GM19395 (cell line): ENCODE measurements around the gene IER5L.

Experiments used
- ATAC-seq: cut with Tn5 transposase; IDR thresholded peaks from one replicate; pipeline ENCODE4 v1.9.1; 2021; ENCODE audit warnings: mild to moderate bottlenecking, moderate library complexity; ENCODE audit not compliant: unreplicated experiment

Gene IER5L

DNA sequence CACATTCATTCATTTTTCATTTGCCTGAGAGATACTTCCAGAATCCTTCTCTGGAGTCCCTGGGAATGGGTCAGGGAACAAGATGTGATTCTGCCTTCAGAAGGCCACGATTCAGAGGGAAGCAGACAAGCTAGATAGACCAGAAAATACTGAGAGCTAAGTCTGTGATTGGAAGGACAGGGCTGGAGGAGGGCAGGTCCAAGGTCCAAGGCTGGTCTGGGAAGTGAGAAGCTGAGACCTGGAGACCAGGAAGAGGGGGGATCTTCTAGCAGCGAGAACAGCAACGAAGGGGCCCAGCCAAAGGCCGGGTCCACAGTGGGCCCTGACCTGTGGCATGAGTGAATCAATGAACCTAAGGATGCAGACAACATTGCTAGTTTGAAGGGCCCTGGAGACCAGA lies 4.1 kb upstream of the IER5L start:
- ATAC-seq, result no peak

DNA sequence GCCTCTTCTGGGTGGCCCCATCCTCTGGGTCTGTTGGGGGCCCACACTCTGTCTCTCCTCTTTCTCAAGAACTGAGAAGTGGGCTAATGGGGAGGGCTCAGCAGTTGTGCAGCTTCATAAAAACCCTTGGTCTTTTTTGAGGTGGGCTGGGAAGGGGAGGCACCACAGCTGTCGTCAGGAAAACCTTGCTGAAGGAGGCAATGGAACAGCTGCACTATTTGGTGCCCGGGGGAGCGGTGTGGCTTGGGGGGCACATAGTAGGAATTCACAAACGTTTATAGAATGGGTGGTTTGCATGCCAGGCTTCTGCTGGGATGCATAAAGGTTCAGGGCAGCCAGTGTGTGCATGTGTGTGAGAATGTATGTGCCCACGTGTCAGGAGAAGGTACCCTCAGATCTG lies 3.2 kb upstream of the IER5L start:
- ATAC-seq, result no peak

DNA sequence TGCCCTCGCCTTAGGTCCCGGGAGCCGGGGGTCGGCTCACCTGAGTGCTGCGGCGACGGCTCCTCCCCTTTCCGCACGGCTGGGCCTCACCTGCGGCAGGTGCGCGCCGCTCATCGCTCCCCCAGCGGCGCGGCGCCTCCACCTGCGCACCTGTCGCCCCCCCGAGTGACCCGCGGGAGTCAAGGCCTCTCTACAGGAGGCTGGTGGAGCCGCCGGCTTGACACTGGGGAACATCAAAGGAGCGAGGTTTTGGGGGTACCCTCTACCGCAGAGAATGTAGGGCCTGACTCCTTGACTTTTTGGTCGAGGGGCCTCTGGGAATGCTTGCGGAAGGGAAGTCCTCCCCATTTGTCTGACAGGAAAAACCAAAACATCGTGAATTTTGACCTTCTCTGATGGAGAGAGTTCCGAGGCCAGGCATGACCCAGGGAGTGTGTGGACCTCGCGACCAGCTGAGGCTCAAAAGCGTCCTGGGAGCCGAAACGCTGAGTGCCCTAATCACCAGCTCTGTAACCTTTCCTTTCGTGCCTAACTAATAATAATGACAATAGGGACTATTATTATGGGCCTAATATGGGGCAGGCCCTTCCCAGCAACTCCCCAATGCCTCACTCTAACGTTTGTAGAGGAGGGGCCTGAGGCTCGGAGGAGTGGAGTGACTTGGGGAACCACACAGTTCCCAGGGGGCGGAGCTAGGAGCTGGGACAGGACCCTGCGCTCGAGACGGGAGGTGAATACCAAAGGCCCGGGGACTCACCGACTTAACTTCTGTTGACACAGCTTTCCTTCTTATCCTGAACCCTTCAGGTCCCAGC lies 714 bp upstream of the IER5L start:
- no peak for ATAC-seq

DNA sequence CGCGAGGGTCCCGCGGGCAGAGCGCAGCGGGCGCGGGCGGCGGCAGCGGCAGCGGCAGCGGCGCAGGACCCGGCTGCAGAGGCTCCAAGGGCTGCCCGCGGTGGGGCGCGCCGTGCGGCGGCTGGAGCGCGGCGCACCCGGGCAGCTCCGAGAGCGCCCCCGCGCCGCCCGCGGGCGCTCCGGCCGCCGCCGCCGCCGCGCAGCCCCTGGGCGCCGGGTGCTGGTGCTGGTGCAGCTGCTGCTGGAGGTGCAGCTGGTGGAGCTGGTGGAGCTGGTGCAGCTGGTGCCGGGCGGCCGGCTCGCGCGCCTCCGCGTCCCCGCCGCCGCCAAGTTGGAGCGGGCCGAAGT lies 644 bp downstream of the IER5L start:
- peak; percentile 12 for ATAC-seq

DNA sequence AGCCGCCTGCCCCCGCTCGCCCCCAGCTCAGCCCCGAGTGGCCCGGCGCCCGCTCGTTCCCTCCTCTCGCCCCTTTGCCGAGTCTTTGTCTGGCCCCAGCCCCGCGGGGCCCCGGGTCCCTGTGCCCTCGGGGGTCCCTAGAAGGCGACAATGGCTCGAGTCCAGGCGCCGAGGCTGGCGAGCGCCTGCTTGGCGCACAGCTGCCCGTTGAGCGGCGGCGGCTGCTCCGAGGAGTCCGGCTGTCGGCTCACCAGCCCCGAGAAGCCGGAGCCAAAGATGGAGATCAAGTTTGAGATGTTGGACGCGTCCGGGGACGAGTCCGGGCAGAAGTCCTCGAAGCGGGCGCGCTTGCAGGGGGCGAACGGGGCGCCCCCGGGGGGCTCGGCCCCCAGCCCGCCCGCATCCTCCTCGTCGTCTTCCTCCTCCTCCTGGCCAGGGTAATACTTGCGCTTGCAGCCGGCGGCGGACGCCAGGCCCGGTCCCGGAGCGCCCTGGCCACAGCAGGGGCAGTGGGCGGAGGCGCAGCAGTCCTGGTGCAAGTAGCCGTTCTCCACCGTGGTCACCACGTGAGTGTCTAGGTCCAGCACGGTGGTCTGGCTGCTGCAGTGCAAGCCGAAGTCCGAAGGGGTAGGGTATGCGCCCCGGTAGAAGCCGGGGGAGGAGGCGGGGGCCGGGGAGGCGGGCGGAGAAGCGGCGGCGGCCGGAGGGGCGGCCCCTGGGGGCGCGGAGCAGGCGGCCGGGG lies 1.2 kb downstream of the IER5L start:
- ATAC-seq, result no peak

DNA sequence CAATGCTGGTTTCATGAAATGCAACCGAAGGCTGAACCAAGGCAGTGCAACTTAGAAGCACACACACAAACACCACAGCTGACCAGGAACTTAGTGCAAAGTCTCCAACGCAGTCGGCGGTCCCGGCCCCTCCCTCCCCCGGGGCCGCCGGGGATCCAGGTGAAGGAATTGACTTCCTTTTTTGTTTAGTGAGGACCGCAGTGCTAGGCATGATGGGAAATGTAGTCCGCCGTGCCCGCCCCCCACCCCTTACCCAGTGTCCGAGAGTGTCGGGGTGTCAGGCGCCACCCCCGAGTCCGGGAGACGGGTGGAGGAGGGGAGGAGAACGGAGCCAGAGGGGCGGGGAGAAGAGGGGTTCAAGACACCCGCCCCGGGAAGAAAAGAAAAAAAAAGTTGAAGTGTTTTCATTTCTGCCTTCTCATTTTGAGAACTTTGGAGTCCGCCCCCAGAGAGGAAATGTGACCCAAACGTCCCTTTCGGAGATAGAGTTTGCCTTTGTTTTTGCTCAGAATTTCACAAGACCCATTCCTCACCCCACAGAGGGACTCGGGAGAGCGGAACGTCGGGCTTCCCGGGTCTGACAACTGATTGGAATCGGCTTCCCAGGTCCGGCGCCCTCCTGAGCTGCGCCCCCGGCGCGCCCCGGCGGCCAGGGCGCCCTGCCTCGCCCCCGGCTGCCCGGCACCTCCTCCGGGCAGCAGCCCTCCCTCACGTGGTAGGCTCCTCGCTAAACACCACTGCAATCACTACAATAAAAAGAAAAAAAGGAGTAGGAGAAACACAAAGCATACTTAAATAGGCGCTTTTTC lies 2.0 kb downstream of the IER5L start:
- no peak for ATAC-seq

DNA sequence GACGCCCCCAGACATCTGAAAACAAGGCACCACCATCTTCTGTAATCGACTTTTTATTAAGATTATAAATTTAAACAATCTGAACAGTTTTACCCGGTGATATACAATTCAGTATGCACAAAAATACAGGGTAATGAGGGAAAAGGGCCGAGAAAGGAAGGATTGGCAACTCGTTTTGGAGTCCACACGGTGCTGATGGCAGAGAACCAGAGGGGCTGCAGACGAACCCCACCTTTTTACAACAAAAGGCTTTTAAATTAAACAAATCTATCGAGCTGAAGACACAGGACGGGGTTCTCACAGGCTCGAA lies 2.6 kb downstream of the IER5L start:
- ATAC-seq, result no peak

DNA sequence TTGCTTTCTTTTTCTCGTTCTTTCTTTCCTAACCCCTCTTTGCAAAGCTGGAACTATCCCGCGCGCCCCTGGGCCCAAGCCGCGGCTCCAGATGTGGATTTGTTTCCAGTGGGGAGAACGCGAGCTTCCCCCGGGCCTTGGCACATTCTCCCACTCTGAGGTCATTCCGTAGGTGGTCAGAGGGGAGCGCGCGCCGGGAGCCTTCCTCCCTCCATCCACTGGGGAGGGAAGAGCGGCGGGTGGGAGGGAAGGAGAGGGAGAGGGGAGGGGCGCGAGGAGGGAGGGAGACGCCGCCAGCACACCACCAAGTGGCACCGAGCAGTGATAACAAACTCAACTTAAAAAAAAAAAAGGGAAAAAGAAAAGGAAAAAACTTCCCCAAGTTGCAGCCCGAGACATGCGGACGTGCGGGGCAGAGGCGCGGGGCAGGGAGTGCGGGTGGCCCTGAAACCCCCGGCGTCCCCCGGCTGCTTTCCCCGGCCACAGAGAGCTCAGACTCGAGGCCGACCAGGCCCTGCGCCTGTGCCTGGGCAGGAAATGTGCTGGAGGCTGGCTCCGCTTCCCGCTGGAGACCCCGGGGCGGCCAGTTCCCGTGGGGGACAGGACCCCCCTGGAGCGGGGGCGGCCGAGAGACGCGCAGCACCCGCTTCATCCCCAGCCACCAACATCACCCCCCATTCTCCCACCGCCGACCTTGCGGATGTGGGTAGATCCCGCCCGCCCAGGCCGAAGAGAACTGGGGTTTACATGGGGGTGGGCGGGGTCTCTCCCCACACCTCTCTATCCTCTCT lies 3.1 kb downstream of the IER5L start:
- ATAC-seq, result no peak

DNA sequence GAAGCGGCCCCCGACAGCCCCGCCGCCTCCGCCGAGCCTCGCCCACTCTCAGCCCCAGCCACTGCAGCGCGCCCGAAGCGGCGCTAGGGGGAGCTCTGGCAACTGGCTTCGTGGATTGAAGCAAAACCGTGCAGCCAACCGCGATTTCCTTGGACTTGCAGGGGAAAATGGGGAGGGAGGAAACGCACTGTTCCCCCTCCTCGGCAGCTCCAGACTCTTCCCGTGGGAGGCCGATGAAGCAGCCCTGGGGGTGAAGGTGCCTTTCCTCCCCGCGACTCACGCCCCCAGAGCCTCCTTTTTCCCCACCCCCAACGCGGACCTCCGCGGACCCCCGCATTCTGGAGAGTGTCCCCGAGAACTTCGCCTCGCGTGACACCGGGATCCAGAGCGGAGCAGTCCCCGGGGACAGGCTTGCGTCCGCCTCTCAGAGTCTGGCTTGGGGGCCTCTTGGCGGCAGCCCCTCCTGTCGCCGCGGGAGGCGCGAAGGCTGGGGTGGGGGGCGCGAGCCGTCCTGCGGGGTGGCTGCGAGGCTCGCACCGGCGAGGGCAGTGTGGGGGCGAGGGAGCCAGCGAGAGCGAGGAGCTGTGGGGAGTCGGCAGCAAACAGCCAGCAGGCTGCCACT lies 3.8 kb downstream of the IER5L start:
- no peak for ATAC-seq

DNA sequence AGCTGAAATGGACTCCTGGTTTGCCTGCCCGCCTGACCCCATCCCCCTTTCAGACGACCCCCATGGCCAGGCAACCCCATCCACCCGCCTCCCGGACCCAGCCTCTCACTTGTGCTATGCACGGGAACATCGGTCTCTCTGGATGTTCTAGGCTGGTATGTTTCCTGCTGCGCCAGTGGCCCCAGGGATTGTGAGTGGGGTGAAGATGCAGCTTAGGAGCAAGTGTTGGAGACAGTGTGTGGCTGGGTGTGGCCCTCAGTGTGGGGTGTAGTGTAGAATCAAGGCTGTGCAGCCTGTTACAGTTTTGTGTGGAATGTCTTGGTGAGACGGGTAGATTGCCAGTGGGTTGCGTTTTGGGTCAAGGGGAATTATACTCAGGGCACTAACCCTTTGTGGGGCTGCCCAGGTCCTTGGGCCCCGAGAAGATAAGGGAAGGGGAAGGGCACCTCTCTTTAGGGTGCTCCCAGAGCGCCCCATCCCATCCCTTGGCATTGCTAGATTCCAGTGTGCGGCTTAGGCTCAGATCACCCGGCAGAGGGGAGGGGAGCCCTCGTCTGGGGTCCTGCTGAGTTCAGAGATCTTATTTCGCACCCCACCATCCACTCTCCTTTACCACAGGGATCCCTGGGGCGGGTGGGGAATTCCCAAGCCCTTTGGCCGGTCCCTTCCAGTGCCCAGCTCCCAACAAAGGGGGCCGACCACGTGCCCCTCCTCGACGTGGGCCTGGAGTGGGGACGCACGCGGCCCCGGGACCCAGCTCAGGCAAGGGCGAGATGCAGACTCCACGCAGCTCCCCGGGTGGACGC lies 4.6 kb downstream of the IER5L start:
- ATAC-seq, result no peak

DNA sequence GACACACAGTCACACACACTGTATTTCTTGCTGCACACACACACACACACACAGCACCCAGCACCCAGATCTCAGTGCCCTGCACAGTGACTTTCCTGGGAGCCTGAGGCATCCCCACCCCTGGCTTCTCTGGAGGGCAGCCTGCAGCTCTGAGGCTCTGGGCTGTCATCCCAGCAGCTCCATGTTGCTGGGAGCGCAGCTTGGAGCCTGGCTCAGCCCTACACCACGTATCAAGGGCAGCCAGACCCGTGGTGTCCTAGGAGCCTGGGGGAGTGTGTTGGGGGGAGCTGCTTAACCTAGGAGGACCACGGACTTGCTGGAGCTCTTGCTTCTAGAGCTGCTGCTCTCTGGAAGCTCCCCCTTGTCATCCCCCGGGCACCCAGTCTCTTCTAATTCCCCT lies 5.2 kb downstream of the IER5L start:
- no peak for ATAC-seq

DNA sequence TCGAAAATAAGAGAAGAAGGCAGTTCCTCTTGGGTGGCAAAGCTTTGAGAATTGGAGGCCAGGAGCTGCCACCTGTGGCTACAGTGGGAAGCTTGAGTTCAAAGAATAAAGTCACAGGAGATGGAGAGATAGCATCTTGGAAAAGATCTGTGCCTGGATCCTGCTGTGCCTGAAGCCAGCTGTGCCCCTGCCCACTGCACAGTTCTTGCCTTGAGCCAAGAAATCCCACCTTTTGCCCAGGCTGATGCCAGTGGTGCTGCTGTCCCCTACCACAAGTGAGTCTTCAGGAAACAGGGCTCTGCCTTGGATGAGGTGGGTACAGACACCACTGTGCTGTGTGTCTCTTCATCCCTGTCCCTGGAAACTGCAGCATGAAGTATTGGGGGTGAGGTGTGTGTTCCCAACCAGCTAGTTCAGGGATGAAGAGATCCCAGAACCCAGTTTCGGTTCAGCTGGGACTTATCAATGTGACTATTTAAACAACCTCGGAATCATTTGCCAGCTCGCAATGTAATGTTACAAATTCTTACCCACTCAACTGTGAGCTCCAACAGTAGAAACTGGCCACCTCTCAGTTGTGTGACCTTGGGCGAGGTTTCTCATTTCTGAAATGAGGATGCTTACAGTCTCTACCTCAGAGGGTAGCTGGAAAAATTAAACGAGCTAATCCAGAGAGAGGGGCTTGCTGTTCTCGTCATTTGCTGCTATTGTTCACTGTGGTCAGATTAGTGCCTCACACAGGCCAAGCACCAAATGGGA lies 5.9 kb downstream of the IER5L start:
- ATAC-seq, result no peak

DNA sequence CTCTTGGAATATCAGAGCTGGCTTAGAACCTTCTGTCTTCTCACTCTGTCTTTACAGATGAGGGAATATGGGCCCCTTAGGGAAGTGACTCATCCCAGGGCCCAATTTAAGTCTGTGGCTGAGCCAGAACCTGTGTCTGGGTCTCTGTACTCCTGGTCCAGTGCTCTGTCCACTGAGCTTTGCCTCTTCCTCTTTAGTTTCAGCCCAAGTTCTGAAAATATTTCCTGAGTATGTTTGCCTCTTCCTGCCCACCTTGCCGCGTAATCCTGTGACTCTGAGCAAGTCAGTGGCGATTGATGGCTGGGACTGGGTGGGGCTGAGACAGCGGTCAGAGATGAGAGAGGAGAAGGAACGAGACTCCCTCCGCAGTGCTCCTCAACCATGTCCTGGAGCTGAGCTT lies 7.8 kb downstream of the IER5L start:
- ATAC-seq, result no peak

DNA sequence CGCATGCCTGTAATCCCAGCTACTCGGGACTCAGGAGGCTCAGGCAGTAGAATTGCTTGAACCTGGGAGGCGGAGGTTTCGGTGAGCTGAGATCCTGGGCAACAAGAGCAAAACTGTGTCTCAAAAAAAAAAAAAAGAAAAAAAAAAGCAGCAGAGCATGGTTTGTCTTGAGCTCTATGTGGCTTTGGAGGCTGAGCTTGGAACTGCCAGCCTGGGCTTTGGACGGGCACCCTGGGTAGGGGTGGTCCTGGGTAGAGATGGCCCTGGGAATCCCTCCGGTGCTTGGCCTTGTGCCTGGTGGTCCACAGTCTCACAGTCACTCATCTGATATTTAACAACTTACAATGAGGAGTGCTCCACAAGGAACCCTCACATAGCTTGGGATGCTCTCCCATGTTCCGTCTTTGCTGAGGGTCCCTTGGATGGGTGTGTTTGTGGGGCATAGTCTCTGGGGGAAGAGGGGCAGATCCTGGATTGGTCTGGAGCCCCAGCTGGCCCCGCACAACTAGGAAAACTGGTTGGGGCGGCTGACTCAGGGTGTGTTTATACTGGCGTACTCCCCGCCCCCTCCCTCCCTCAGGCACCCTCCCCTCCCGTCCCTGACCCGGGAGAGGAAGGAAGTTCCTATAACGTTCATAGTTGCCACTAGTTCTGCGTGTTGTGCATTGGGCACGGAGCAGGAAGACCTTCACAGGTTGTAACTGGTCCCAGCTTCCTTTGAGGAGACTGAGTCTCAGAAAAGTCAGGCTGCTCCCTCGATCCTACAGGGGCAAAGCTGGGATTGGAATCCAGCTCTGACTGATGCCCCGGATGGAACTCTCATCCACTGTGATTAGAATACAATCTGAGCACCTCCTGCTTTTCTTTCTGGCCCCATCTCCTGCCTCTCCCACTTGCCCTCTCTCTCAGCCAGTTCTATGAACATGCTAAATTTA lies 11.2 kb downstream of the IER5L start:
- ATAC-seq, result no peak

DNA sequence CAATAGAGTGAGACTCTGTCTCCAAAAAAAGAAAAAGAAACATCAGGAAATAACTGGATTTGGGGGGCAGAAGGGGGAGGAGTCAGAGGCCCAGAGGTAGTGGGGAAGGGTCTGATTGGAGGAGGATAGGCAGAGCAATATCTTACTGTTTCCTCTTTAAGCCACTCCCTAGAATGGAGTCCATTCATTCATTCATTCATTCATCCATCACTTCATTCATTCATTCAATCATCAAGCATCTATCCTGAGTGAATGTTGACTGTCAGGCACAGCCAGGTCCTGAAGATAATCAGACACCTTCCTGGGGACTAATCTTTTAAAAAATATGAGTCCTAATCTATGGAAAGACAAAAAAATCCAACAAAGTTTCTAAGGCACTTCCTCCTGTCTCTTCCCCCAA lies 12.9 kb downstream of the IER5L start:
- no peak for ATAC-seq

DNA sequence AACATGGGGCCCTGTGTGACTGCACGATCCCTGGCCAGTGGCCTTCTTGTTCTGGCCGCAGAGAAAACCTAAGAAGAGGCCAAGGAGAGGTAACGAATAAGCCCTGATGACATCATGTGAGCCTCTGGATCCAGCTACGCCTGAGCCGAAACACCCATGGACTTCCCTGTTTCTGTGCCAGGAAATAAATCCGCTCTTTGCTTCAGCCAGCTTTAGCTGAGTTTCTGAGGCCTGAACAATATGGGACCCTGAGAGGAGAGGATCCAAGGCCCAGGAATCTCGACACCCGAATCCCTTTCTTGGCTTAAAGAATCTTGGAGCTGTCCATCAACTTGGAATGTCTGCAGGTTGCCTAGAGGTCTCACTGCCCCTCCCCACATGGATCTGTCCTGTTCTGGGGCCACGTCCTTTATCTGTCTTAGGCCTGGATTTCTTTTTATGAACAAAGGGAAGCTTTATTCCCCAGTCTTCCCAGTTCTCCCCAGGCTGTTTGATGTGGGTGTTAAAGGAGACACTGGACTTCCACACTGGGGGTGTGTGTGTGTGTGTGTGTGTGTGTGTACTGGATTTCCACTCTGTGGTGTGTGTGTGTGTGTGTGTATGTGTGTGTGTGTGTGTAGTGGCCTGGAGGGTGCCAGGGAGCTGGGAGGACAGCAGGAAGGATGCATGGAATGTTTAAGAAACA lies 13.7 kb downstream of the IER5L start:
- no peak for ATAC-seq

DNA sequence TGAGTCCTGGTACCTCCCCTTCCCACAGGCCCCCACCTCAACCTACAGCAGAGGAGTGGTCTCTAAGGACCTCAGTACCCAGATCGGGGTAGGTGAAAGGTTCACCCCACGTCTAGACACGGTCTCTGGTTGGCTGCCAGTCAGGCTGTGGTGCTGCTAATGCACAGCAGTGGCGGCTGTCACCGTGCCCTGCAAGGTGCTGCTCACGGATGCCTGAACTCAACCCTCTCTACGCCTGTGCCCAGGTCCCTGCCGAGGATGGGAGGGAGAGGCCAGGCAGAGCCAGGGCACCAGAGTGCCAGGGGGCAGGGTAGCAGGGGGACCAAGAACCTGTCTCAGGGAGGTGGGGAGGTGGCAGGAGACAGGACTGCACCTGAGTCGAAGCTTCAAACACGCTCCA lies 14.3 kb downstream of the IER5L start:
- ATAC-seq, result no peak
